Measurements from ENCODE around the gene INAFM2. TPM values are rescaled to one million over a fixed set of nuclear protein-coding genes. Genes with fewer than 3 reads are reported as not detected.

The INAFM2 gene
- total RNA-seq, 2 experiments from 2014 or later: 3.3 to 4.4 TPM

DNA sequence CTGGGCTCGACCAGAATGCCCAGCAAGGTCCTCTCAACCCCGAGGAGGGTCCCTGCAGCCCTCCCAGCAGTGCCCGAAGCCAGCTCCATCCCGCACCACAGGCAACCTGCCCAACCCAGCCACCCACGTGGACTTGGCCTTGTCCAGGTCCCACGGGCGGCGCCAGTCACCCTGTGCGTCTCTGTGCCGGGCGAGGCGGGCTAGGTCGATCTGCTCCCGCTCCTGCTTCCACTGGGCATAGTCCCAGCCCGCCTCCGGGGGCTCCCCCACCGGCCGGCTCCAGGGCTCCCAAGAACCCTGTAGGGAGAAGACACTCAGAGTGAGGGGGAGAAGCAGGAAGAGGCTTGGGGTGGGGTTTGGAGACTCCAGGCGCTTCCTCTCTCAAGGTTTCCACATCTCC lies 14.1 kb downstream of the INAFM2 start:
- H3K36me3 ChIP-seq (ENCODE audit: insufficient read depth, low read length): no peaks in the 10 kb centered on the region
- no TSS peak for BruUV-seq (replicated peaks)
- intact Hi-C loops (cut with micrococcal nuclease; ENCODE audit: unreplicated experiment): no loop called here
- peak overlapping the region; percentile 72 for H2AFZ ChIP-seq (ENCODE audit: low read length)
- no peaks in the 10 kb centered on the region for H3K79me2 ChIP-seq (ENCODE audit: insufficient read depth, low read depth, low read length)
- peak overlapping the region; percentile 35; the same call in 1 of the 2 replicates for H3K4me2 ChIP-seq (ENCODE audit: low read length)
- peaks cover 13% of the 10 kb centered on the region for H3K4me1 ChIP-seq (ENCODE audit: insufficient read depth, low read length, poor library complexity, severe bottlenecking)
- ChIA-PET POLR2A (interaction anchor here (0.5 to 1.3 kb wide), 3 partner anchors 10 to 149 kb away, joined by 3 to 5 read pairs (median 3); partner anchors contain the start of gene INAFM2), CTCF (ENCODE audit: unreplicated experiment) (interaction anchor here (0.7 to 1.6 kb wide), 7 partner anchors 9 to 58 kb away, joined by 3 to 5 read pairs (median 4); partner anchors contain the start of genes INAFM2 and PLCB2)
- no peaks in the 10 kb centered on the region for H3K9me2 ChIP-seq (ENCODE audit: insufficient read depth, low read length)
- no peak for DNase-seq (ENCODE audit: low spot score)
- no peaks in the 10 kb centered on the region for H3K9me3 ChIP-seq (ENCODE audit: low read length)
- H3K27ac ChIP-seq (ENCODE audit: low read depth, low read length, poor library complexity, severe bottlenecking): no peak overlapping the region
- TF ChIP-seq CTCF (conservative IDR thresholded peaks at IDR 0.05; ENCODE audit: low read length) (no peak), EZH2phosphoT487 (IDR thresholded peaks at IDR 0.05; ENCODE audit: borderline replicate concordance, low read depth, low read length) (no peak)
- no peak overlapping the region for H3K4me3 ChIP-seq (ENCODE audit: low read depth, low read length, poor library complexity, severe bottlenecking)
- no peaks in the 10 kb centered on the region for H4K20me1 ChIP-seq (ENCODE audit: insufficient read depth, low read length)

DNA sequence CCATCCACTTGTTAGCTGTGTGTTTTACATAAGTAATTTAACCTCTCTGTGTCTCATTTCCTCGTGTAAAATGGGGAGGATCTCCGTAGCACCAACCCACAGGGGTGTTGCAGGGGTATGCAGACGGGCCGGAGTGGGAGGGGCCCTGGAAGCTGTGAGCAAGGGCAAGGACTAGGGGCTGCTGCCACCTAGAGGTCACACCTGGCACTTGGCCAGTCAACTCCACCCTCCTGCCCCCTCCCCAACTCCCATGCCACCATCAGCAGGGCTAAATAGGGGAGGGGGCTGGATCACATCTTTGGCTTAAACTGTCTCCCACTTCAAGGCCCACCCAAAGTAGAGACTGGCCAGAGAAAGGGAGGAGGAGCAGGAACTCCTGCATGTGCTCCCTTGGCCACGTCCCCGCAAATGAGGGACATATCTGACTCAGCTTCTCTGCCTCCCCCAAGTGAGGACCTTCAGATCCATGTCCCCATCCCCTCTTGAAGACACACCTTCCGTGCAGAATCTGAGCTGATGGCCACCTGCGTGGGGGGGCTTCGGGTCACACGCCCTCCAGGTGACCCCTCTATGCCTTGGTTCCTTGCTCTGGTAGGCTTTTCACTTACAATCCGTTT lies 14.7 kb downstream of the INAFM2 start:
- peak; percentile 81 for DNase-seq (ENCODE audit: low spot score)

More for the DNA sequence above, 14.7 kb downstream of the INAFM2 start:
- no peak for TF ChIP-seq EZH2phosphoT487 (IDR thresholded peaks at IDR 0.05; ENCODE audit: borderline replicate concordance, low read depth, low read length)
- TF ChIP-seq CTCF (conservative IDR thresholded peaks at IDR 0.05; ENCODE audit: low read length): peak; percentile 94
- H3K4me1 ChIP-seq (ENCODE audit: insufficient read depth, low read length, poor library complexity, severe bottlenecking): peaks cover 13% of the 10 kb centered on the region
- no peaks in the 10 kb centered on the region for H3K9me2 ChIP-seq (ENCODE audit: insufficient read depth, low read length)
- no peaks in the 10 kb centered on the region for H4K20me1 ChIP-seq (ENCODE audit: insufficient read depth, low read length)
- ChIA-PET CTCF (ENCODE audit: unreplicated experiment) (interaction anchor here (0.6 to 1.6 kb wide), 8 partner anchors 10 to 59 kb away, joined by 3 to 5 read pairs (median 4); partner anchors contain the start of genes INAFM2 and PLCB2), POLR2A (interaction anchor here (0.5 to 1.3 kb wide), 3 partner anchors 11 to 150 kb away, joined by 3 to 5 read pairs (median 3); partner anchors contain the start of gene INAFM2)
- no TSS peak for BruUV-seq (replicated peaks)
- H3K4me3 ChIP-seq (ENCODE audit: low read depth, low read length, poor library complexity, severe bottlenecking): no peak overlapping the region
- no peak overlapping the region for H3K27ac ChIP-seq (ENCODE audit: low read depth, low read length, poor library complexity, severe bottlenecking)
- peak overlapping the region; percentile 72 for H2AFZ ChIP-seq (ENCODE audit: low read length)
- peak overlapping the region; percentile 35; the same call in 1 of the 2 replicates for H3K4me2 ChIP-seq (ENCODE audit: low read length)
- H3K79me2 ChIP-seq (ENCODE audit: insufficient read depth, low read depth, low read length): no peaks in the 10 kb centered on the region
- no peaks in the 10 kb centered on the region for H3K9me3 ChIP-seq (ENCODE audit: low read length)
- intact Hi-C loops (cut with micrococcal nuclease; ENCODE audit: unreplicated experiment): loop anchor here (1.0 kb wide), 2 partner anchors 17 to 59 kb away; no protein-coding TSS in a partner anchor
- H3K36me3 ChIP-seq (ENCODE audit: insufficient read depth, low read length): no peaks in the 10 kb centered on the region

Data from OCI-LY7 (cell line).